Kidney capillary endothelial cell (primary cell): Measurements from ENCODE around the gene FSD2.
A peak's percentile ranks its signal among the peaks of the same experiment; 100 is the strongest.
"Not testable (repeated sequence)": the region's sequence is repeated elsewhere in the genome, so short reads cannot be mapped to it uniquely, and the experiment has no call there.

Experiments used
- DNase-seq: peaks from one replicate; pipeline ENCODE4 v3.0.0-alpha.2; 2018; ENCODE audit warnings: low spot score

Gene FSD2

GRCh38 chr15:82830427-82831173 is 24.7 kb upstream of the FSD2 start:
- no peak for DNase-seq

- no peak for DNase-seq
Observed at GRCh38 chr15:82829234-82829633, 23.4 kb upstream of the FSD2 start.

GRCh38 chr15:82828075-82828474 is 22.2 kb upstream of the FSD2 start:
- no peak for DNase-seq

- no peak for DNase-seq
Observed at GRCh38 chr15:82823049-82823448, 17.2 kb upstream of the FSD2 start.

- DNase-seq, result not testable (repeated sequence)
Observed at GRCh38 chr15:82821851-82822250, 16.0 kb upstream of the FSD2 start.

GRCh38 chr15:82821396-82821795 is 15.5 kb upstream of the FSD2 start:
- not testable (repeated sequence) for DNase-seq

GRCh38 chr15:82820128-82820527 is 14.3 kb upstream of the FSD2 start:
- no peak for DNase-seq

GRCh38 chr15:82812994-82813393 is 7.1 kb upstream of the FSD2 start:
- DNase-seq, result no peak

- DNase-seq, result peak; percentile 33
Observed at GRCh38 chr15:82810890-82811426, 5.1 kb upstream of the FSD2 start.

GRCh38 chr15:82810061-82810889 is 4.4 kb upstream of the FSD2 start:
- DNase-seq, result peak; percentile 53

- DNase-seq, result peak; percentile 97
Observed at GRCh38 chr15:82809308-82810060, 3.6 kb upstream of the FSD2 start, which contains the start of gene WHAMM. Gene WHAMM (plus strand): TSS chr15:82809628. CDS start chr15:82809727, 99 bp downstream.

GRCh38 chr15:82808634-82809041 is 2.8 kb upstream of the FSD2 start:
- no peak for DNase-seq

GRCh38 chr15:82807920-82808633 is 2.2 kb upstream of the FSD2 start:
- no peak for DNase-seq

- no peak for DNase-seq
Observed at GRCh38 chr15:82804575-82804949, 1.3 kb downstream of the FSD2 start.

- no peak for DNase-seq
Observed at GRCh38 chr15:82803793-82804574, 1.9 kb downstream of the FSD2 start.

GRCh38 chr15:82802497-82802896 is 3.4 kb downstream of the FSD2 start:
- no peak for DNase-seq

GRCh38 chr15:82799183-82799841 is 6.6 kb downstream of the FSD2 start:
- no peak for DNase-seq

GRCh38 chr15:82798531-82799166 is 7.2 kb downstream of the FSD2 start:
- no peak for DNase-seq

- no peak for DNase-seq
Observed at GRCh38 chr15:82798104-82798503, 7.8 kb downstream of the FSD2 start.

GRCh38 chr15:82793737-82794136 is 12.1 kb downstream of the FSD2 start:
- no peak for DNase-seq
